ENCODE data around the gene ANKRD40CL. TPM values are rescaled to one million over a fixed set of nuclear protein-coding genes. Genes with fewer than 3 reads are reported as not detected.

ANKRD40CL gene
- total RNA-seq, 1 experiment from 2014 or later = not detected

DNA sequence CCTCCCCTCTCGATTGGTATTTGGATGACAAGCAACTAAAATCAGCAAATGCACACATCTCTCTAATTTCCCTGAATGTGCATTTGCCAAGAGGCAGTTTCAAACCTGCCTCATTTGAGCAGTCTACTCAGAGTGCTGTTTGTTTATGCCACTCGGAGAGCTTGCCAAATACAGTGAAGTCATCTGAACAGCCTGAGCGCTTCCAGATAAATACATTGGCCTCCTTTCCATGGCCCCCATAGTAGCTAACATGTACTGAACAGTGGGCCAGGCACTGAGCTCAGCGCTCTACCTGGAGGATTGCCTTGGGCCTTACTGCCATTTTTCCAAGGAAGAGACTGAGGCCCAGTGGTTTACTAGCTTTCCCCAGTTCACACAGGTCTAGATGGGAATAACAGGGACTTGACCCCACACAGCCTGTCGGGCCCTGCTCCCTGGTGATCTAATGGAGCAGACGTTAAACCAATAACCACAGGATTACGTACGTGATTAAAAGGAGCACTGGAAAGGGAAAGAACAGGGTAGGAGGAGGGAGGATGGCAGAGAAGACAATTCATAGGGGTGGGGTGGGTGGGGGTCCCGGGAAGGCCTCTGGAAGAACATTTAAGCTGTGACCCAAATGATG is 18.7 kb upstream of the ANKRD40CL start:
- no peaks in the 10 kb centered on the region for H3K9me3 Mint-ChIP-seq

DNA sequence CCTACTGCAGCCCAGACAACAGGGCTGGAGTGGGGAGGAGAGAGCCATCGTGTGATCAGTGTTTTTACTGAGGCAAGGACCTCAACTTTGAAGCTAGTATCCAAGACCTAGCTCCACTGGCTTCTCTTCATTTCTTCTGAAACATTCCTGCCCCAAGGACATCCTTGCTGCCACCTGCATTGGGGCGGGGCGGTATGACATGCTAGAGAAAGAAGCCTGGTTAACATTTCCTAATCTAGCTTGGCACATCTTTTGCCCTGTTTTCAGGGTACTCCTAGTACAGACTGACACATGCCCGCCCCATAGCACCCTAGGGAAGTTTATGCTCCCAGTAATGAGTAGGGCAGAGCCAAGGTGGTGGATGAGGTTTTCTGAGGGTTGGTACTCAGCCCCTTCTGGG is 17.8 kb upstream of the ANKRD40CL start:
- Mint-ChIP-seq H3K4me1 (peaks cover 7% of the 10 kb centered on the region), H3K9me3 (no peaks in the 10 kb centered on the region), H3K27ac (no peak overlapping the region), H3K27me3 (ENCODE audit: low read depth) (no peaks in the 10 kb centered on the region), H3K4me3 (no peak overlapping the region), H3K36me3 (no peaks in the 10 kb centered on the region)
- POLR2A ChIA-PET = no interaction called here
- TF ChIP-seq, protein P1, sequence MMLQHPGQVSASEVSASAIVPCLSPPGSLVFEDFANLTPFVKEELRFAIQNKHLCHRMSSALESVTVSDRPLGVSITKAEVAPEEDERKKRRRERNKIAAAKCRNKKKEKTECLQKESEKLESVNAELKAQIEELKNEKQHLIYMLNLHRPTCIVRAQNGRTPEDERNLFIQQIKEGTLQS (CRISPR knock-in tag; conservative IDR thresholded peaks at IDR 0.05) = no peak
- TF ChIP-seq GRHL2 (CRISPR knock-in tag; IDR thresholded peaks at IDR 0.05; ENCODE audit: insufficient replicate concordance, severe bottlenecking) (no peak), ATF1 (CRISPR knock-in tag; IDR thresholded peaks at IDR 0.05) (no peak), MYBL2 (CRISPR knock-in tag; IDR thresholded peaks at IDR 0.05) (no peak), ZNF232 (CRISPR knock-in tag; IDR thresholded peaks at IDR 0.05) (no peak), PRRX2 (CRISPR knock-in tag; IDR thresholded peaks at IDR 0.05) (no peak), ZNF671 (CRISPR knock-in tag; IDR thresholded peaks at IDR 0.05) (no peak), FOXJ3 (CRISPR knock-in tag; IDR thresholded peaks at IDR 0.05; ENCODE audit: borderline replicate concordance) (no peak), NFATC4 (CRISPR knock-in tag; IDR thresholded peaks at IDR 0.05) (no peak)
- TF ChIP-seq, protein P2, sequence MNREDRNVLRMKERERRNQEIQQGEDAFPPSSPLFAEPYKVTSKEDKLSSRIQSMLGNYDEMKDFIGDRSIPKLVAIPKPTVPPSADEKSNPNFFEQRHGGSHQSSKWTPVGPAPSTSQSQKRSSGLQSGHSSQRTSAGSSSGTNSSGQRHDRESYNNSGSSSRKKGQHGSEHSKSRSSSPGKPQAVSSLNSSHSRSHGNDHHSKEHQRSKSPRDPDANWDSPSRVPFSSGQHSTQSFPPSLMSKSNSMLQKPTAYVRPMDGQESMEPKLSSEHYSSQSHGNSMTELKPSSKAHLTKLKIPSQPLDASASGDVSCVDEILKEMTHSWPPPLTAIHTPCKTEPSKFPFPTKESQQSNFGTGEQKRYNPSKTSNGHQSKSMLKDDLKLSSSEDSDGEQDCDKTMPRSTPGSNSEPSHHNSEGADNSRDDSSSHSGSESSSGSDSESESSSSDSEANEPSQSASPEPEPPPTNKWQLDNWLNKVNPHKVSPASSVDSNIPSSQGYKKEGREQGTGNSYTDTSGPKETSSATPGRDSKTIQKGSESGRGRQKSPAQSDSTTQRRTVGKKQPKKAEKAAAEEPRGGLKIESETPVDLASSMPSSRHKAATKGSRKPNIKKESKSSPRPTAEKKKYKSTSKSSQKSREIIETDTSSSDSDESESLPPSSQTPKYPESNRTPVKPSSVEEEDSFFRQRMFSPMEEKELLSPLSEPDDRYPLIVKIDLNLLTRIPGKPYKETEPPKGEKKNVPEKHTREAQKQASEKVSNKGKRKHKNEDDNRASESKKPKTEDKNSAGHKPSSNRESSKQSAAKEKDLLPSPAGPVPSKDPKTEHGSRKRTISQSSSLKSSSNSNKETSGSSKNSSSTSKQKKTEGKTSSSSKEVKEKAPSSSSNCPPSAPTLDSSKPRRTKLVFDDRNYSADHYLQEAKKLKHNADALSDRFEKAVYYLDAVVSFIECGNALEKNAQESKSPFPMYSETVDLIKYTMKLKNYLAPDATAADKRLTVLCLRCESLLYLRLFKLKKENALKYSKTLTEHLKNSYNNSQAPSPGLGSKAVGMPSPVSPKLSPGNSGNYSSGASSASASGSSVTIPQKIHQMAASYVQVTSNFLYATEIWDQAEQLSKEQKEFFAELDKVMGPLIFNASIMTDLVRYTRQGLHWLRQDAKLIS (CRISPR knock-in tag; IDR thresholded peaks at IDR 0.05; ENCODE audit: borderline replicate concordance) = no peak
- TF ChIP-seq, protein P3, sequence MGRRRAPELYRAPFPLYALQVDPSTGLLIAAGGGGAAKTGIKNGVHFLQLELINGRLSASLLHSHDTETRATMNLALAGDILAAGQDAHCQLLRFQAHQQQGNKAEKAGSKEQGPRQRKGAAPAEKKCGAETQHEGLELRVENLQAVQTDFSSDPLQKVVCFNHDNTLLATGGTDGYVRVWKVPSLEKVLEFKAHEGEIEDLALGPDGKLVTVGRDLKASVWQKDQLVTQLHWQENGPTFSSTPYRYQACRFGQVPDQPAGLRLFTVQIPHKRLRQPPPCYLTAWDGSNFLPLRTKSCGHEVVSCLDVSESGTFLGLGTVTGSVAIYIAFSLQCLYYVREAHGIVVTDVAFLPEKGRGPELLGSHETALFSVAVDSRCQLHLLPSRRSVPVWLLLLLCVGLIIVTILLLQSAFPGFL (CRISPR knock-in tag; IDR thresholded peaks at IDR 0.05; ENCODE audit: borderline replicate concordance) = no peak
- TF ChIP-seq, protein P4, sequence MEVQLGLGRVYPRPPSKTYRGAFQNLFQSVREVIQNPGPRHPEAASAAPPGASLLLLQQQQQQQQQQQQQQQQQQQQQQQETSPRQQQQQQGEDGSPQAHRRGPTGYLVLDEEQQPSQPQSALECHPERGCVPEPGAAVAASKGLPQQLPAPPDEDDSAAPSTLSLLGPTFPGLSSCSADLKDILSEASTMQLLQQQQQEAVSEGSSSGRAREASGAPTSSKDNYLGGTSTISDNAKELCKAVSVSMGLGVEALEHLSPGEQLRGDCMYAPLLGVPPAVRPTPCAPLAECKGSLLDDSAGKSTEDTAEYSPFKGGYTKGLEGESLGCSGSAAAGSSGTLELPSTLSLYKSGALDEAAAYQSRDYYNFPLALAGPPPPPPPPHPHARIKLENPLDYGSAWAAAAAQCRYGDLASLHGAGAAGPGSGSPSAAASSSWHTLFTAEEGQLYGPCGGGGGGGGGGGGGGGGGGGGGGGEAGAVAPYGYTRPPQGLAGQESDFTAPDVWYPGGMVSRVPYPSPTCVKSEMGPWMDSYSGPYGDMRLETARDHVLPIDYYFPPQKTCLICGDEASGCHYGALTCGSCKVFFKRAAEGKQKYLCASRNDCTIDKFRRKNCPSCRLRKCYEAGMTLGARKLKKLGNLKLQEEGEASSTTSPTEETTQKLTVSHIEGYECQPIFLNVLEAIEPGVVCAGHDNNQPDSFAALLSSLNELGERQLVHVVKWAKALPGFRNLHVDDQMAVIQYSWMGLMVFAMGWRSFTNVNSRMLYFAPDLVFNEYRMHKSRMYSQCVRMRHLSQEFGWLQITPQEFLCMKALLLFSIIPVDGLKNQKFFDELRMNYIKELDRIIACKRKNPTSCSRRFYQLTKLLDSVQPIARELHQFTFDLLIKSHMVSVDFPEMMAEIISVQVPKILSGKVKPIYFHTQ (CRISPR knock-in tag; IDR thresholded peaks at IDR 0.05) = no peak
- TF ChIP-seq, protein P5, sequence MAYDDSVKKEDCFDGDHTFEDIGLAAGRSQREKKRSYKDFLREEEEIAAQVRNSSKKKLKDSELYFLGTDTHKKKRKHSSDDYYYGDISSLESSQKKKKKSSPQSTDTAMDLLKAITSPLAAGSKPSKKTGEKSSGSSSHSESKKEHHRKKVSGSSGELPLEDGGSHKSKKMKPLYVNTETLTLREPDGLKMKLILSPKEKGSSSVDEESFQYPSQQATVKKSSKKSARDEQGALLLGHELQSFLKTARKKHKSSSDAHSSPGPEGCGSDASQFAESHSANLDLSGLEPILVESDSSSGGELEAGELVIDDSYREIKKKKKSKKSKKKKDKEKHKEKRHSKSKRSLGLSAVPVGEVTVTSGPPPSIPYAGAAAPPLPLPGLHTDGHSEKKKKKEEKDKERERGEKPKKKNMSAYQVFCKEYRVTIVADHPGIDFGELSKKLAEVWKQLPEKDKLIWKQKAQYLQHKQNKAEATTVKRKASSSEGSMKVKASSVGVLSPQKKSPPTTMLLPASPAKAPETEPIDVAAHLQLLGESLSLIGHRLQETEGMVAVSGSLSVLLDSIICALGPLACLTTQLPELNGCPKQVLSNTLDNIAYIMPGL (CRISPR knock-in tag; IDR thresholded peaks at IDR 0.05) = no peak
- TF ChIP-seq, protein P6, sequence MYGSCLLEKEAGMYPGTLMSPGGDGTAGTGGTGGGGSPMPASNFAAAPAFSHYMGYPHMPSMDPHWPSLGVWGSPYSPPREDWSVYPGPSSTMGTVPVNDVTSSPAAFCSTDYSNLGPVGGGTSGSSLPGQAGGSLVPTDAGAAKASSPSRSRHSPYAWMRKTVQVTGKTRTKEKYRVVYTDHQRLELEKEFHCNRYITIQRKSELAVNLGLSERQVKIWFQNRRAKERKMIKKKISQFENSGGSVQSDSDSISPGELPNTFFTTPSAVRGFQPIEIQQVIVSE (CRISPR knock-in tag; IDR thresholded peaks at IDR 0.05; ENCODE audit: borderline replicate concordance) = no peak
- ATAC-seq = no peak
- CTCF ChIA-PET = interaction anchor here (0.6 to 6.5 kb wide), 9 partner anchors 22 to 368 kb away, joined by 3 to 233 read pairs (median 5); partner anchors contain the start of genes NME1 and WFIKKN2
- DNase-seq (ENCODE audit: low spot score) = no peak

More for the DNA sequence above, 18.7 kb upstream of the ANKRD40CL start:
- DNase-seq (ENCODE audit: low spot score) (no peak), ATAC-seq (no peak)
- Mint-ChIP-seq H3K27ac (peak overlapping the region; percentile 63; the same call in 1 of the 2 replicates), H3K4me3 (no peak overlapping the region), H3K4me1 (peaks cover 11% of the 10 kb centered on the region), H3K27me3 (ENCODE audit: low read depth) (no peaks in the 10 kb centered on the region), H3K36me3 (no peaks in the 10 kb centered on the region)
- no peak for TF ChIP-seq ZNF263 (CRISPR knock-in tag; IDR thresholded peaks at IDR 0.05; ENCODE audit: low read depth)
- TF ChIP-seq, protein P7, sequence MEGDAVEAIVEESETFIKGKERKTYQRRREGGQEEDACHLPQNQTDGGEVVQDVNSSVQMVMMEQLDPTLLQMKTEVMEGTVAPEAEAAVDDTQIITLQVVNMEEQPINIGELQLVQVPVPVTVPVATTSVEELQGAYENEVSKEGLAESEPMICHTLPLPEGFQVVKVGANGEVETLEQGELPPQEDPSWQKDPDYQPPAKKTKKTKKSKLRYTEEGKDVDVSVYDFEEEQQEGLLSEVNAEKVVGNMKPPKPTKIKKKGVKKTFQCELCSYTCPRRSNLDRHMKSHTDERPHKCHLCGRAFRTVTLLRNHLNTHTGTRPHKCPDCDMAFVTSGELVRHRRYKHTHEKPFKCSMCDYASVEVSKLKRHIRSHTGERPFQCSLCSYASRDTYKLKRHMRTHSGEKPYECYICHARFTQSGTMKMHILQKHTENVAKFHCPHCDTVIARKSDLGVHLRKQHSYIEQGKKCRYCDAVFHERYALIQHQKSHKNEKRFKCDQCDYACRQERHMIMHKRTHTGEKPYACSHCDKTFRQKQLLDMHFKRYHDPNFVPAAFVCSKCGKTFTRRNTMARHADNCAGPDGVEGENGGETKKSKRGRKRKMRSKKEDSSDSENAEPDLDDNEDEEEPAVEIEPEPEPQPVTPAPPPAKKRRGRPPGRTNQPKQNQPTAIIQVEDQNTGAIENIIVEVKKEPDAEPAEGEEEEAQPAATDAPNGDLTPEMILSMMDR (IDR thresholded peaks at IDR 0.05) = no peak
- TF ChIP-seq, protein P8, sequence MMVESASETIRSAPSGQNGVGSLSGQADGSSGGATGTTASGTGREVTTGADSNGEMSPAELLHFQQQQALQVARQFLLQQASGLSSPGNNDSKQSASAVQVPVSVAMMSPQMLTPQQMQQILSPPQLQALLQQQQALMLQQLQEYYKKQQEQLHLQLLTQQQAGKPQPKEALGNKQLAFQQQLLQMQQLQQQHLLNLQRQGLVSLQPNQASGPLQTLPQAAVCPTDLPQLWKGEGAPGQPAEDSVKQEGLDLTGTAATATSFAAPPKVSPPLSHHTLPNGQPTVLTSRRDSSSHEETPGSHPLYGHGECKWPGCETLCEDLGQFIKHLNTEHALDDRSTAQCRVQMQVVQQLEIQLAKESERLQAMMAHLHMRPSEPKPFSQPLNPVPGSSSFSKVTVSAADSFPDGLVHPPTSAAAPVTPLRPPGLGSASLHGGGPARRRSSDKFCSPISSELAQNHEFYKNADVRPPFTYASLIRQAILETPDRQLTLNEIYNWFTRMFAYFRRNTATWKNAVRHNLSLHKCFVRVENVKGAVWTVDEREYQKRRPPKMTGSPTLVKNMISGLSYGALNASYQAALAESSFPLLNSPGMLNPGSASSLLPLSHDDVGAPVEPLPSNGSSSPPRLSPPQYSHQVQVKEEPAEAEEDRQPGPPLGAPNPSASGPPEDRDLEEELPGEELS (CRISPR knock-in tag; IDR thresholded peaks at IDR 0.05) = no peak
- CTCF ChIA-PET = interaction anchor here (0.6 to 6.5 kb wide), 6 partner anchors 21 to 847 kb away, joined by 3 to 233 read pairs (median 58); partner anchors contain the start of gene WFIKKN2
- POLR2A ChIA-PET = no interaction called here
